Fibroblast of lung (primary cell): Measurements from ENCODE around the gene POLR2I. TPM values are rescaled to one million over a fixed set of nuclear protein-coding genes. Genes with fewer than 3 reads are reported as not detected.
A peak's percentile ranks its signal among the peaks of the same experiment; 100 is the strongest.

Experiments
- DNase-seq, 2 donors: peaks; one replicate each; pipeline versions ENCODE4 v3.0.0 to v3.0.0-alpha.2; 2010; ENCODE audit warnings: low read depth in 2 of 2
- H2AFZ ChIP-seq: 2 replicates; pipeline ENCODE4 v1.5.1; 2012; ENCODE audit warnings: low read length, control low read depth, inconsistent platforms
- H3K27ac ChIP-seq: 2 replicates; pipeline ENCODE4 v1.5.1; 2011; ENCODE audit warnings: low read length, control low read depth; ENCODE audit not compliant: insufficient read depth
- H3K27me3 ChIP-seq: 2 replicates; pipeline ENCODE4 v1.5.1; 2011; ENCODE audit warnings: mild to moderate bottlenecking, low read length; ENCODE audit not compliant: control insufficient read depth, insufficient read depth
- H3K36me3 ChIP-seq: 2 replicates; pipeline ENCODE4 v1.5.1; 2011; ENCODE audit warnings: low read length; ENCODE audit not compliant: control insufficient read depth, insufficient read depth
- H3K4me1 ChIP-seq: 2 replicates; pipeline ENCODE4 v1.5.1; 2011; ENCODE audit warnings: low read length; ENCODE audit not compliant: control insufficient read depth, insufficient read depth; ENCODE audit errors: extremely low read depth
- H3K4me2 ChIP-seq: 2 replicates; pipeline ENCODE4 v1.5.1; 2011; ENCODE audit warnings: low read length, control low read depth; ENCODE audit not compliant: insufficient read depth; ENCODE audit errors: extremely low read depth
- H3K4me3 ChIP-seq, 4 experiments: fragments of 200-600 bp in 1 of 4; sonication (generic) in 1 of 4; replicated peaks in 1 of 4; 2 replicates each; pipeline ENCODE4 v1.5.1; 2011 to 2016; ENCODE audit warnings: low read length in 4 of 4, low read depth in 3 of 4, mild to moderate bottlenecking in 3 of 4, control low read depth in 2 of 4, inconsistent platforms in 1 of 4, mixed read lengths in 1 of 4; ENCODE audit not compliant: insufficient read depth in 1 of 4; ENCODE audit errors: control extremely low read depth in 1 of 4
- H3K79me2 ChIP-seq: 2 replicates; pipeline ENCODE4 v1.5.1; 2012; ENCODE audit warnings: mild to moderate bottlenecking, low read length, inconsistent platforms; ENCODE audit not compliant: control insufficient read depth, insufficient read depth
- H3K9ac ChIP-seq: 2 replicates; pipeline ENCODE4 v1.5.1; 2011; ENCODE audit warnings: mild to moderate bottlenecking, low read length, control low read depth; ENCODE audit not compliant: insufficient read depth
- H3K9me3 ChIP-seq: 2 replicates; pipeline ENCODE4 v1.5.1; 2012; ENCODE audit warnings: low read depth, low read length; ENCODE audit not compliant: control insufficient read depth, insufficient read depth
- H4K20me1 ChIP-seq: 2 replicates; pipeline ENCODE4 v1.5.1; 2011; ENCODE audit warnings: low read length; ENCODE audit not compliant: control insufficient read depth, insufficient read depth; ENCODE audit errors: extremely low read depth
- CTCF ChIP-seq, 2 donors: IDR thresholded peaks in 1 of 2; conservative IDR thresholded peaks in 1 of 2; 1 replicate in 1 of 2; 2 replicates in 1 of 2; pipeline ENCODE4 v1.5.1; 2011 to 2012; ENCODE audit warnings: low read length in 2 of 2, control low read depth in 1 of 2, inconsistent platforms in 1 of 2, low read depth in 1 of 2, mild to moderate bottlenecking in 1 of 2
- EZH2 ChIP-seq: IDR thresholded peaks from 2 replicates; pipeline ENCODE4 v1.5.1; 2012; ENCODE audit warnings: low read length, control low read depth, mild to moderate bottlenecking; ENCODE audit errors: missing control alignments
- polyA plus RNA-seq, 2 donors: library from polyadenylated mRNA; depleted of rRNA in 1 of 2; stranded (reverse) in 1 of 2; unstranded in 1 of 2; fragments of >200 nt; gene quantifications; 2 replicates each; pipeline ENCODE4 v1.2.1, GENCODE V29; 2011 to 2012; ENCODE audit warnings: missing spikeins in 1 of 2
- total RNA-seq: library from RNA; depleted of rRNA; stranded (reverse); fragments of >200 nt; gene quantifications from 2 replicates; pipeline ENCODE4 v1.2.1, GENCODE V29; 2014

The POLR2I gene
- total and polyA plus RNA-seq, 2 donors (not counting 1 experiment from before 2014, with no cell fraction given), result 36.1 to 97.6 TPM

- TF ChIP-seq CTCF (conservative IDR thresholded peaks at IDR 0.05 in 1 of 2, IDR thresholded peaks at IDR 0.05 in 1 of 2; ENCODE audit: low read depth in 1 of 2, low read length in 2 of 2) (no peak), EZH2 (no peak)
- no peaks in the 10 kb centered on the region for H3K4me1 ChIP-seq
- H3K27ac ChIP-seq, result no peak overlapping the region
- no peak overlapping the region for H3K4me2 ChIP-seq
- H3K9ac ChIP-seq, result no peak overlapping the region
- H3K9me3 ChIP-seq, result no peaks in the 10 kb centered on the region
- H2AFZ ChIP-seq, result no peak overlapping the region
- no peaks in the 10 kb centered on the region for H4K20me1 ChIP-seq
- H3K27me3 ChIP-seq, result no peaks in the 10 kb centered on the region
- no peak overlapping the region for H3K4me3 ChIP-seq
- peaks cover 39% of the 10 kb centered on the region for H3K36me3 ChIP-seq
- DNase-seq, result no peak
- H3K79me2 ChIP-seq, result peaks cover 29% of the 10 kb centered on the region
Observed at GRCh38 chr19:36144624-36145023, 29.9 kb upstream of the POLR2I start.

GRCh38 chr19:36142496-36142895 is 27.8 kb upstream of the POLR2I start:
- H3K4me2 ChIP-seq, result no peak overlapping the region
- H3K79me2 ChIP-seq, result peaks cover 29% of the 10 kb centered on the region
- no peaks in the 10 kb centered on the region for H4K20me1 ChIP-seq

GRCh38 chr19:36142046-36142445 is 27.4 kb upstream of the POLR2I start:
- no peak for TF ChIP-seq CTCF (conservative IDR thresholded peaks at IDR 0.05 in 1 of 2, IDR thresholded peaks at IDR 0.05 in 1 of 2; ENCODE audit: low read depth in 1 of 2, low read length in 2 of 2)
- no peak for TF ChIP-seq EZH2
- no peaks in the 10 kb centered on the region for H4K20me1 ChIP-seq
- peak overlapping the region in 1 of 4 experiments; percentile 56 for H3K4me3 ChIP-seq
- H3K79me2 ChIP-seq, result peaks cover 29% of the 10 kb centered on the region
- no peak for DNase-seq
- H3K36me3 ChIP-seq, result peaks cover 31% of the 10 kb centered on the region
- no peak overlapping the region for H2AFZ ChIP-seq
- H3K9ac ChIP-seq, result no peak overlapping the region
- H3K27me3 ChIP-seq, result no peaks in the 10 kb centered on the region
- no peaks in the 10 kb centered on the region for H3K9me3 ChIP-seq
- H3K4me1 ChIP-seq, result peaks cover 5% of the 10 kb centered on the region
- H3K4me2 ChIP-seq, result peak overlapping the region; percentile 69
- H3K27ac ChIP-seq, result no peak overlapping the region

More at GRCh38 chr19:36142496-36142895, 27.8 kb upstream of the POLR2I start:
- no peak overlapping the region for H3K27ac ChIP-seq
- peaks cover 4% of the 10 kb centered on the region for H3K4me1 ChIP-seq
- no peaks in the 10 kb centered on the region for H3K27me3 ChIP-seq
- no peak overlapping the region for H2AFZ ChIP-seq
- H3K4me3 ChIP-seq, result no peak overlapping the region
- no peak for DNase-seq
- H3K9me3 ChIP-seq, result no peaks in the 10 kb centered on the region
- peaks cover 31% of the 10 kb centered on the region for H3K36me3 ChIP-seq
- no peak overlapping the region for H3K9ac ChIP-seq
- TF ChIP-seq CTCF (conservative IDR thresholded peaks at IDR 0.05 in 1 of 2, IDR thresholded peaks at IDR 0.05 in 1 of 2; ENCODE audit: low read depth in 1 of 2, low read length in 2 of 2) (no peak), EZH2 (no peak)
